GM23338 (cell line): ENCODE measurements around the gene TECTB. TPM values are rescaled to one million over a fixed set of nuclear protein-coding genes. Genes with fewer than 3 reads are reported as not detected.

ENCODE experiments used
- ATAC-seq: fragments of 200-7000 bp; cut with Tn5 transposase; 3 replicates; pipeline ENCODE4 v1.9.1; 2020
- DNase-seq: peaks from one replicate; pipeline ENCODE4 v3.0.0-alpha.2; 2015; ENCODE audit warnings: low spot score
- H2AFZ ChIP-seq: fragments of 200-600 bp; sonication (generic); 2 replicates; pipeline ENCODE4 v1.8.0; 2016; ENCODE audit warnings: antibody characterized with exemption, mild to moderate bottlenecking, moderate library complexity
- H3F3A ChIP-seq: fragments of 200-600 bp; sonication (generic); replicated peaks from 2 replicates; pipeline ENCODE4 v1.8.0; 2017; ENCODE audit warnings: antibody characterized with exemption, mixed run types, low read depth
- H3K27ac ChIP-seq: fragments of 200-600 bp; sonication (generic); 2 replicates; pipeline ENCODE4 v1.6.1; 2016; ENCODE audit warnings: low read depth
- H3K27me3 ChIP-seq: fragments of 200-600 bp; sonication (generic); 2 replicates; pipeline ENCODE4 v1.8.0; 2016; ENCODE audit warnings: mild to moderate bottlenecking, mixed run types, moderate library complexity; ENCODE audit not compliant: insufficient read depth
- H3K36me3 ChIP-seq: fragments of 200-600 bp; sonication (generic); 2 replicates; pipeline ENCODE4 v1.8.0; 2016; ENCODE audit warnings: mild to moderate bottlenecking; ENCODE audit not compliant: insufficient read depth
- H3K4me1 ChIP-seq: fragments of 200-600 bp; sonication (generic); 2 replicates; pipeline ENCODE4 v1.8.0; 2016; ENCODE audit warnings: mild to moderate bottlenecking, moderate library complexity; ENCODE audit not compliant: insufficient read depth
- H3K4me2 ChIP-seq: fragments of 200-600 bp; sonication (generic); 2 replicates; pipeline ENCODE4 v1.7.1; 2017; ENCODE audit warnings: mixed run types
- H3K4me3 ChIP-seq: fragments of 200-600 bp; sonication (generic); 2 replicates; pipeline ENCODE4 v1.6.1; 2016; ENCODE audit warnings: mixed run types
- H3K79me2 ChIP-seq: fragments of 200-600 bp; sonication (generic); replicated peaks from 2 replicates; pipeline ENCODE4 v1.8.0; 2017; ENCODE audit warnings: mild to moderate bottlenecking; ENCODE audit not compliant: insufficient read depth
- H3K9me2 ChIP-seq: fragments of 200-600 bp; sonication (generic); 2 replicates; pipeline ENCODE4 v1.8.0; 2017; ENCODE audit not compliant: insufficient read depth
- H4K20me1 ChIP-seq: fragments of 200-600 bp; sonication (generic); replicated peaks from 2 replicates; pipeline ENCODE4 v1.8.0; 2017; ENCODE audit warnings: mild to moderate bottlenecking; ENCODE audit not compliant: insufficient read depth
- H3K27ac Mint-ChIP-seq: 2 replicates; pipeline ENCODE4 v1.8.0; 2020; ENCODE audit warnings: inconsistent platforms, mild to moderate bottlenecking, moderate library complexity, mixed read lengths
- H3K27me3 Mint-ChIP-seq: 3 replicates; pipeline ENCODE4 v1.8.0; 2022; ENCODE audit warnings: low read depth, mild to moderate bottlenecking, moderate library complexity, mixed read lengths, inconsistent platforms; ENCODE audit not compliant: insufficient read depth, poor library complexity
- H3K36me3 Mint-ChIP-seq: 3 replicates; pipeline ENCODE4 v1.8.0; 2021; ENCODE audit warnings: low read depth, mild to moderate bottlenecking, inconsistent platforms, moderate library complexity, mixed read lengths
- H3K4me1 Mint-ChIP-seq: 3 replicates; pipeline ENCODE4 v1.8.0; 2020; ENCODE audit warnings: mild to moderate bottlenecking, inconsistent platforms, mixed read lengths
- H3K4me3 Mint-ChIP-seq: 3 replicates; pipeline ENCODE4 v1.8.0; 2021; ENCODE audit warnings: moderate library complexity, mild to moderate bottlenecking, inconsistent platforms, mixed read lengths
- H3K9me3 Mint-ChIP-seq: 3 replicates; pipeline ENCODE4 v1.8.0; 2020; ENCODE audit warnings: moderate library complexity, mild to moderate bottlenecking, inconsistent platforms, mixed read lengths
- CREB1 ChIP-seq: fragments of 250-450 bp; sonication (Bioruptor Pico); IDR thresholded peaks from 2 replicates; pipeline ENCODE4 v1.5.0; 2020; ENCODE audit warnings: low read depth, mild to moderate bottlenecking, moderate library complexity
- CTCF ChIP-seq, 2 experiments: fragments of 200-600 bp in 1 of 2; sonication (generic) in 1 of 2; conservative IDR thresholded peaks; 2 replicates each; pipeline versions ENCODE4 v1.5.1 to v1.6.1; 2016 to 2017; ENCODE audit warnings: antibody characterized with exemption in 2 of 2, low read depth in 2 of 2, mild to moderate bottlenecking in 2 of 2, moderate library complexity in 1 of 2
- EZH2 ChIP-seq: fragments of 200-600 bp; sonication (generic); IDR thresholded peaks from one replicate; pipeline ENCODE4 v1.8.0; 2017; ENCODE audit warnings: antibody characterized with exemption, mild to moderate bottlenecking, low read depth; ENCODE audit not compliant: unreplicated experiment
- EZH2phosphoT487 ChIP-seq: fragments of 200-600 bp; sonication (generic); IDR thresholded peaks from one replicate; pipeline ENCODE4 v1.8.1; 2018; ENCODE audit warnings: antibody characterized with exemption; ENCODE audit not compliant: unreplicated experiment
- JUNB ChIP-seq: IDR thresholded peaks from one replicate; pipeline ENCODE4 v1.6.1; 2016; ENCODE audit warnings: antibody characterized with exemption; ENCODE audit not compliant: unreplicated experiment
- NANOG ChIP-seq: IDR thresholded peaks from 2 replicates; pipeline ENCODE4 v1.6.1; 2016; ENCODE audit warnings: antibody characterized with exemption, borderline replicate concordance
- POLR2AphosphoS5 ChIP-seq: IDR thresholded peaks from 2 replicates; pipeline ENCODE4 v1.6.1; 2016; ENCODE audit warnings: antibody characterized with exemption, low read depth
- REST ChIP-seq: IDR thresholded peaks from one replicate; pipeline ENCODE4 v1.6.1; 2018; ENCODE audit warnings: antibody characterized with exemption; ENCODE audit not compliant: unreplicated experiment
- STAT1 ChIP-seq: IDR thresholded peaks from one replicate; pipeline ENCODE4 v1.6.1; 2016; ENCODE audit warnings: antibody characterized with exemption; ENCODE audit not compliant: unreplicated experiment
- ZNF114 ChIP-seq: fragments of 250-450 bp; sonication (Bioruptor Pico); IDR thresholded peaks from 2 replicates; pipeline ENCODE4 v1.5.0; 2020; ENCODE audit warnings: mild to moderate bottlenecking, moderate library complexity
- ZNF331 ChIP-seq: fragments of 250-450 bp; sonication (Bioruptor Pico); IDR thresholded peaks from 2 replicates; pipeline ENCODE4 v1.5.0; 2020; ENCODE audit warnings: low read depth, mild to moderate bottlenecking, moderate library complexity
- ZNF462 ChIP-seq: fragments of 250-450 bp; sonication (Bioruptor Pico); IDR thresholded peaks from 2 replicates; pipeline ENCODE4 v1.5.0; 2020; ENCODE audit warnings: mild to moderate bottlenecking, moderate library complexity
- polyA plus RNA-seq: library from polyadenylated mRNA; unstranded; fragments of >200 nt; fragmentation: Nextera tagmentation; extraction: Ambion mirVana; gene quantifications from 2 replicates; pipeline ENCODE4 v1.2.1, GENCODE V29; 2016
- total RNA-seq: library from RNA; depleted of rRNA; stranded (reverse); fragments of >200 nt; shearing (Covaris generic); gene quantifications from 2 replicates; pipeline ENCODE4 v1.2.3, GENCODE V29; 2014
- TF ChIP-seq, protein P1 (sequence below): IDR thresholded peaks from 2 replicates; pipeline ENCODE4 v1.6.1; 2016; ENCODE audit warnings: antibody characterized with exemption

The TECTB gene
- total and polyA plus RNA-seq, 2 experiments from 2014 or later = not detected

DNA sequence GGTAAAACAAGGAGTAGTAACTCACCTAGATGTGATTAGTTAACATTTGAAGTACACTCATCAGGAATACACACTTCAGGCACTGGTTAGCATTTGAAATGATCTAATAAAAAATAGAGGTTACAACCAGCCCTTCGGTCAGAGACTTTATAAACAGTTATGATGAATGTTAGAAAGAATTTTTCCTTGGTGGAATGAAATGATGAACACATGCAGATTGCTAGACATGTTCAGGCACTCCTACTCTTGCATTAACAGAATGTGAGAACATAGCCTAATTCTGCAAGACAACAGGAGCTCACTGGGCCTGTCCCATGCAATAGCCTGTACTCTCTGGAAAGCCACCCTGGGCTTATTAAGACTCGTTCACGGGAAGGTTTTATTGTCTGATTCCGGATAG is 47.3 kb upstream of the TECTB start:
- Mint-ChIP-seq H3K4me1 (peaks cover 26% of the 10 kb centered on the region), H3K36me3 (peaks cover 10% of the 10 kb centered on the region), H3K27me3 (peaks cover 5% of the 10 kb centered on the region), H3K4me3 (no peak overlapping the region), H3K27ac (no peak overlapping the region), H3K9me3 (peaks cover 35% of the 10 kb centered on the region)
- Histone ChIP-seq H3K36me3 (0 out of 2 replicates have a peak, but pooled peaks cover 5% of the 10 kb centered on the region), H3K27ac (no peak overlapping the region), H2AFZ (no peak overlapping the region), H3F3A (no peaks in the 10 kb centered on the region), H3K9me2 (0 out of 2 replicates have a peak, but pooled peaks cover 4% of the 10 kb centered on the region), H4K20me1 (no peaks in the 10 kb centered on the region; the same call in 1 of the 2 replicates), H3K4me1 (peaks cover 4% of the 10 kb centered on the region; the same call in 1 of the 2 replicates), H3K27me3 (no peaks in the 10 kb centered on the region), H3K4me3 (no peak overlapping the region), H3K4me2 (no peak overlapping the region), H3K79me2 (no peaks in the 10 kb centered on the region)
- DNase-seq (no peak), ATAC-seq (no peak)
- TF ChIP-seq CREB1 (CRISPR knock-in tag) (no peak), CTCF (conservative IDR thresholded peaks at IDR 0.05; ENCODE audit: low read depth in 2 of 2) (no peak), POLR2AphosphoS5 (no peak), STAT1 (no peak), NANOG (no peak), ZNF114 (no peak), REST (no peak), ZNF462 (no peak), ZNF331 (CRISPR knock-in tag) (no peak), JUNB (no peak), EZH2 (no peak), EZH2phosphoT487 (no peak)
- TF ChIP-seq, protein P1, sequence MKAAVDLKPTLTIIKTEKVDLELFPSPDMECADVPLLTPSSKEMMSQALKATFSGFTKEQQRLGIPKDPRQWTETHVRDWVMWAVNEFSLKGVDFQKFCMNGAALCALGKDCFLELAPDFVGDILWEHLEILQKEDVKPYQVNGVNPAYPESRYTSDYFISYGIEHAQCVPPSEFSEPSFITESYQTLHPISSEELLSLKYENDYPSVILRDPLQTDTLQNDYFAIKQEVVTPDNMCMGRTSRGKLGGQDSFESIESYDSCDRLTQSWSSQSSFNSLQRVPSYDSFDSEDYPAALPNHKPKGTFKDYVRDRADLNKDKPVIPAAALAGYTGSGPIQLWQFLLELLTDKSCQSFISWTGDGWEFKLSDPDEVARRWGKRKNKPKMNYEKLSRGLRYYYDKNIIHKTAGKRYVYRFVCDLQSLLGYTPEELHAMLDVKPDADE = no peak
